Testis (tissue), 5 donors: Measurements from ENCODE around the gene ZNF207. TPM values are rescaled to one million over a fixed set of nuclear protein-coding genes. Genes with fewer than 3 reads are reported as not detected.

Source experiments
- DNase-seq: peaks from one replicate; pipeline ENCODE4 v3.0.0-alpha.2; 2019
- H3K27ac ChIP-seq, 2 donors: fragments of 200-600 bp; sonication (generic); one replicate each; pipeline ENCODE4 v1.5.1; 2019
- H3K27me3 ChIP-seq: fragments of 200-600 bp; sonication (generic); one replicate; pipeline ENCODE4 v1.5.1; 2019
- H3K36me3 ChIP-seq: fragments of 200-600 bp; sonication (generic); one replicate; pipeline ENCODE4 v1.5.1; 2017; ENCODE audit warnings: low read depth; ENCODE audit errors: missing control alignments
- H3K4me1 ChIP-seq: fragments of 200-600 bp; sonication (generic); one replicate; pipeline ENCODE4 v1.5.1; 2019
- H3K4me3 ChIP-seq, 2 donors: fragments of 200-600 bp; sonication (generic); one replicate each; pipeline ENCODE4 v1.5.1; 2017 to 2019
- H3K9me3 ChIP-seq: fragments of 200-600 bp; sonication (generic); one replicate; pipeline ENCODE4 v1.5.1; 2017
- CTCF ChIP-seq, 3 experiments: fragments of 450-650 bp in 2 of 3; fragments of 200-600 bp in 1 of 3; sonication (generic) in 1 of 3; IDR thresholded peaks; one replicate each; pipeline ENCODE4 v1.5.1; 2016 to 2019; ENCODE audit warnings: antibody characterized with exemption in 3 of 3, mild to moderate bottlenecking in 2 of 3, moderate library complexity in 1 of 3
- POLR2A ChIP-seq: fragments of 450-650 bp; IDR thresholded peaks from one replicate; pipeline ENCODE4 v1.6.1; 2017; ENCODE audit warnings: antibody characterized with exemption, mild to moderate bottlenecking, moderate library complexity
- WGBS, 2 donors: methylation state at CpG; one replicate each; pipeline ENCODE4 v1.1.5; 2018; 5-methylcytosine and 5-hydroxymethylcytosine counted together
- intact Hi-C: fragments of 100-400 bp; cut with DNase I; formaldehyde crosslinking; loops from one replicate; pipeline ENCODE4 v1.15.1; 2023; ENCODE audit warnings: low total_unique reads
- long read RNA-seq, 2 donors: transcript quantifications; one replicate each; lab custom pipeline, GENCODE V29; 2026
- polyA plus RNA-seq: library from polyadenylated mRNA; stranded (reverse); fragments of 350-450 nt; fragmentation: Illumina TruSeq; extraction: RNeasy Lipid Tissue Mini Kit (QIAGEN cat#74804); gene quantifications from one replicate; pipeline ENCODE4 v1.2.3, GENCODE V29; 2014; ENCODE audit warnings: low read depth, low replicate concordance; ENCODE audit not compliant: insufficient read depth
- total RNA-seq, 2 donors: library from RNA; depleted of rRNA; stranded (reverse); fragments of >200 nt; gene quantifications; one replicate each; pipeline ENCODE4 v1.2.3, GENCODE V29; 2016

The ZNF207 gene
- total RNA-seq (100 to 1,000 TPM; 206 to 240 TPM), polyA plus RNA-seq (155 TPM)
- long read RNA-seq, donor 1, full-length matches to known transcripts = 48 of 71 reads
- long read RNA-seq, donor 1, partial matches to known transcripts = 23 of 71 reads
- long read RNA-seq, donor 1, other reads (novel, unspliced or antisense) = 0 of 71 reads
- long read RNA-seq, donor 2, full-length matches to known transcripts = 27 of 79 reads
- long read RNA-seq, donor 2, partial matches to known transcripts = 52 of 79 reads
- long read RNA-seq, donor 2, other reads (novel, unspliced or antisense) = 0 of 79 reads

- Histone ChIP-seq H3K36me3 (no peaks in the 10 kb centered on the region), H3K9me3 (no peaks in the 10 kb centered on the region), H3K27ac (peak within 1 kb of the TSS; percentile 98 to 99), H3K4me1 (peaks cover 19% of the 10 kb centered on the region), H3K4me3 (peak within 1 kb of the TSS; percentile 68 to 100), H3K27me3 (no peaks in the 10 kb centered on the region)
- no peak for TF ChIP-seq CTCF (IDR thresholded peaks at IDR 0.05)
- peak; percentile 79 for TF ChIP-seq POLR2A
- 0 to 1% methylated on average over 46 to 47 of the region's 47 CpGs for WGBS, 2 donors
- DNase-seq = peak; percentile 97
- intact Hi-C loops = no loop called here
Measured at GRCh38 chr17:32349854-32350665, at the start of gene ZNF207. Gene ZNF207, plus strand, starts transcription at chr17:32350157. Its CDS starts 129 bp downstream, at chr17:32350286.

DNA sequence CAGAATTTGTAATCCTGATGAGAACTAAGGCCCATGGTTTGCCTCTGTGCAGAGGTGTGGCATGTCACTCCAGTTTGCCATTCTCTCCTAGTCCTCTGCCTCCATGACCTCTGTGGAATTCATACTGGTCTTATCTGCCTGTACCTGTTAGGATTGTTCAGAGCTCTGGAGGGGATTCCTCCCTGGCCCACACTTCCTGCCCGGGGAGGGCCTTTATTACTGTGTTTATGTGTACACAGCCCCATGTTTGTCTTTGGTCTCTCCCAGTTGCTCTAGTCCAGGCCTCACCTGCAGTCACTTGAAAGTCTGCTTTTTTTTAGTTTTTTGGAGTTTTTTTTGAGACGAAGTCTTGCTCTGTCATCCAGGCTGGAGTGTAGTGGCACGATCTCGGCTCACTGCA, 47.9 kb upstream of the ZNF207 start:
- WGBS, 2 donors = 85 to 89% methylated on average over 4 of the region's 4 CpGs
- TF ChIP-seq POLR2A (no peak), CTCF (IDR thresholded peaks at IDR 0.05) (no peak)
- H3K27me3 ChIP-seq = no peaks in the 10 kb centered on the region
- H3K4me3 ChIP-seq = no peak overlapping the region
- H3K27ac ChIP-seq = no peak overlapping the region
- H3K4me1 ChIP-seq = peaks cover 10% of the 10 kb centered on the region
- H3K36me3 ChIP-seq = no peaks in the 10 kb centered on the region
- DNase-seq = no peak
- no peaks in the 10 kb centered on the region for H3K9me3 ChIP-seq
- intact Hi-C loops = no loop called here

GRCh38 chr17:32302860-32303649, 46.9 kb upstream of the ZNF207 start:
- DNase-seq = no peak
- intact Hi-C loops = no loop called here
- Histone ChIP-seq H3K27me3 (no peaks in the 10 kb centered on the region), H3K36me3 (no peaks in the 10 kb centered on the region), H3K9me3 (no peaks in the 10 kb centered on the region), H3K4me1 (peaks cover 10% of the 10 kb centered on the region), H3K4me3 (no peak overlapping the region), H3K27ac (no peak overlapping the region)
- 64 to 67% methylated on average over 5 to 10 of the region's 10 CpGs for WGBS, 2 donors
- TF ChIP-seq POLR2A (no peak), CTCF (IDR thresholded peaks at IDR 0.05) (no peak)

DNA sequence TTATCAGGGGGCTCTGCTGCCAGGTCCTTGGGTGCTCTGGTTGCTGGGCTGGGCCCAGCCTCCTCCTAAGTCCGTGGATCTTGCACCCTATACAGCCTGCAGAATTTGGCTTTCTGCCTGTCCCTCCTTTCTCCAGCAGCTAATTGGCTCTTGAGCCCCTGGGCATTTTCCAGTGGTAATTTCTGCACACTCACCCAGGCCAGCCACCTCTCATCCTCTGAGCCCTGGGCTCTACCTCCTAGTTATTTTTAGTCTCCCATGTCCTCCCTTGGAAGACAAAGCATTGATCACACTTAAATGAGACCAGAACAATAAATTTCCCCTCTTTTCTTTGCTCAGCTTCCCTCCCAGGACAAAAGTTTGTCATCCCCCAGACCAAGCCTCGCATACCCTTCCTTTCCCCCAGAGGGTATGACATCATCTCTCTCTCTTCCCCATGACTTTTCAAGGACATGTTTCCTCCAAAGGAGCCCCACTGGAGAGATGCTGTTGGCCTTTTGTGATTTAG, 46.1 kb upstream of the ZNF207 start:
- Histone ChIP-seq H3K9me3 (no peaks in the 10 kb centered on the region), H3K4me3 (no peak overlapping the region), H3K36me3 (no peaks in the 10 kb centered on the region), H3K4me1 (peaks cover 10% of the 10 kb centered on the region), H3K27ac (no peak overlapping the region), H3K27me3 (no peaks in the 10 kb centered on the region)
- intact Hi-C loops = no loop called here
- no peak for TF ChIP-seq CTCF (IDR thresholded peaks at IDR 0.05)
- TF ChIP-seq POLR2A = no peak
- WGBS, 2 donors = 36 to 59% methylated on average over 2 of the region's 2 CpGs
- no peak for DNase-seq
